SH-SY5Y (cell line): Measurements from ENCODE around the gene PPP1R1B.

Source experiments
- GATA2 ChIP-seq: IDR thresholded peaks from 2 replicates; pipeline ENCODE4 v1.6.1; 2011; ENCODE audit warnings: mild to moderate bottlenecking, low read depth, low read length
- GATA3 ChIP-seq: IDR thresholded peaks from 2 replicates; pipeline ENCODE4 v1.6.1; 2011; ENCODE audit warnings: low read depth, mild to moderate bottlenecking, low read length, moderate library complexity

DNA sequence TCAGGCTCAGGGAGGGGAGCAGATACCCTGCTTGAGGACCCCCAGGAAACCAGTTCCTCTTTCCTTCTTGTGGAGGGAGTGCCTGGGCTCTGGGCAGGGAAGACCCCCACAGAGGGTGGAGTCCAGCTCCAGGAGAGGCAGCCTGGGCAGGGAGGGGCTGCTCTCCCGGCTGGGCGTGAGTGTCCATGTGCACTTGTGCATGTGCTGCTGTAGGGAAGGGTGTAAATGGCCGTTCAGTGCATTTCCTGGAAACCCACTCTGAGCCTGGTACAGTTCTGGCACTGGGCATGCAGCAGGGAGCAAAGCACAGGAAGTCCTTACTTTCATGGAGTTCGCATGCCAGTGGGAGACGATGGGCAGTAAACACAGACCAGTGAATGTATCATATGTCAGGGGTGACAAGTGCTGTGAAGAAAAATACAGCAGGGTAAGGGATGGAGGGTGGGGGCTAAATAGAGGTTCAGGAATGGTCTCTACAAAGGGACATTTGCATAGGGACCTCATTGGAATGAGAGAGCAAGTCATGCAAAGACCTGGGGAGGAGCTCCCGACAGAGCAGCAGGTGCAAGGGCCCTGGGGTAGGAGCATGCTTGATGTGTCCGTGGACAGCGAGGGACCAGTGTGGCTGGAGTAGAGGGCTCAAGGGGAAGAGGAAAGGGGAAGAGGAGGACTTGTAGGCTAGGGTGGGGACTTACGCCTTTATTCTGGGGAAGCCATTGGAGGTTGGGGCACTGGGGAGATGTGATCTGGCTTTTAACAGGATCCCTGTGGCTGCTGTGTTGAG is 15.7 kb downstream of the PPP1R1B start:
- no peak for TF ChIP-seq GATA3
- no peak for TF ChIP-seq GATA2
